HepG2 (cell line): ENCODE results near the gene ZNF383. TPM values are rescaled to one million over a fixed set of nuclear protein-coding genes. Genes with fewer than 3 reads are reported as not detected.

Experiments used
- ATF7 ChIP-seq, 2 experiments: fragments of 450-650 bp in 1 of 2; sonication (generic) in 1 of 2; formaldehyde crosslinking in 1 of 2; IDR thresholded peaks; 2 replicates each; pipeline versions ENCODE4 v1.4.0 to v1.6.1; 2016 to 2020; ENCODE audit warnings: antibody characterized with exemption in 1 of 2, mild to moderate bottlenecking in 1 of 2, missing genetic modification reagents in 1 of 2
- CBFB ChIP-seq: sonication (generic); formaldehyde crosslinking; IDR thresholded peaks from 2 replicates; pipeline ENCODE4 v1.4.0; 2020; ENCODE audit warnings: missing genetic modification reagents
- GABPB1 ChIP-seq: IDR thresholded peaks from 2 replicates; pipeline ENCODE4 v1.6.1; 2016; ENCODE audit warnings: mild to moderate bottlenecking, missing genetic modification reagents, moderate library complexity, missing compliant biosample characterization
- KLF12 ChIP-seq: sonication (generic); formaldehyde crosslinking; IDR thresholded peaks from 2 replicates; pipeline ENCODE4 v1.4.0; 2020; ENCODE audit warnings: missing genetic modification reagents, borderline replicate concordance
- KLF9 ChIP-seq: IDR thresholded peaks from 2 replicates; pipeline ENCODE4 v1.6.1; 2016; ENCODE audit warnings: low read depth
- MZF1 ChIP-seq: sonication (generic); formaldehyde crosslinking; IDR thresholded peaks from 2 replicates; pipeline ENCODE4 v1.8.1; 2023; ENCODE audit warnings: mild to moderate bottlenecking, missing genetic modification reagents, borderline replicate concordance
- NCOA1 ChIP-seq: sonication (generic); formaldehyde crosslinking; IDR thresholded peaks from 2 replicates; pipeline ENCODE4 v1.9.0; 2021; ENCODE audit warnings: missing genetic modification reagents
- REL ChIP-seq: sonication (generic); formaldehyde crosslinking; conservative IDR thresholded peaks from 2 replicates; pipeline ENCODE4 v1.8.0; 2022; ENCODE audit warnings: mild to moderate bottlenecking, missing genetic modification reagents, moderate library complexity
- SP5 ChIP-seq: IDR thresholded peaks from 2 replicates; pipeline ENCODE4 v1.6.1; 2016; ENCODE audit warnings: low read depth, borderline replicate concordance
- TBX2 ChIP-seq: sonication (generic); formaldehyde crosslinking; IDR thresholded peaks from 2 replicates; pipeline ENCODE4 v1.5.0; 2020; ENCODE audit warnings: missing genetic modification reagents, mild to moderate bottlenecking, borderline replicate concordance
- ZFP36L1 ChIP-seq: sonication (generic); formaldehyde crosslinking; IDR thresholded peaks from 2 replicates; pipeline ENCODE4 v1.8.0; 2022; ENCODE audit warnings: mild to moderate bottlenecking, missing genetic modification reagents, moderate library complexity
- ZFP36L2 ChIP-seq: sonication (generic); formaldehyde crosslinking; IDR thresholded peaks from 2 replicates; pipeline ENCODE4 v1.4.0; 2020; ENCODE audit warnings: missing genetic modification reagents
- ZIK1 ChIP-seq: sonication (generic); formaldehyde crosslinking; IDR thresholded peaks from 2 replicates; pipeline ENCODE4 v1.5.0; 2020; ENCODE audit warnings: mild to moderate bottlenecking, low read depth, missing genetic modification reagents, borderline replicate concordance
- ZNF12 ChIP-seq: sonication (generic); formaldehyde crosslinking; IDR thresholded peaks from 2 replicates; pipeline ENCODE4 v1.5.0; 2020; ENCODE audit warnings: missing genetic modification reagents
- ZNF3 ChIP-seq: IDR thresholded peaks from 2 replicates; pipeline ENCODE4 v1.7.0; 2017; ENCODE audit warnings: inconsistent platforms
- ZNF766 ChIP-seq: sonication (generic); formaldehyde crosslinking; IDR thresholded peaks from 2 replicates; pipeline ENCODE4 v1.5.0; 2020; ENCODE audit warnings: missing genetic modification reagents, borderline replicate concordance
- polyA plus RNA-seq, 8 experiments: library from polyadenylated mRNA; depleted of rRNA in 3 of 8; stranded (reverse) in 7 of 8; unstranded in 1 of 8; fragments of >200 nt; fragmentation: Illumina TruSeq in 4 of 8; extraction: Trizol in 4 of 8; gene quantifications; 2 replicates each; pipeline versions ENCODE4 v1.2.1 to v1.2.3, GENCODE V29; 2011 to 2016; ENCODE audit warnings: low read depth in 4 of 8, missing spikeins in 1 of 8, mixed read lengths in 1 of 8; ENCODE audit not compliant: insufficient read depth in 1 of 8
- total RNA-seq, 5 experiments: library from RNA; depleted of rRNA; stranded (reverse); fragments of >200 nt; fragmentation: Illumina TruSeq; extraction: Trizol; gene quantifications; 2 replicates each; pipeline ENCODE4 v1.2.3, GENCODE V29; 2016; ENCODE audit warnings: low read depth in 1 of 5
- TF ChIP-seq, protein P1 (sequence below): IDR thresholded peaks from 2 replicates; pipeline ENCODE4 v1.4.0; 2020; ENCODE audit warnings: mild to moderate bottlenecking, missing genetic modification reagents
- TF ChIP-seq, protein P2 (sequence below): IDR thresholded peaks from 2 replicates; pipeline ENCODE4 v1.6.1; 2016; ENCODE audit warnings: mild to moderate bottlenecking, missing biosample characterization, missing genetic modification reagents
- TF ChIP-seq, protein P3 (sequence below): sonication (generic); formaldehyde crosslinking; IDR thresholded peaks from 2 replicates; pipeline ENCODE4 v1.4.0; 2020; ENCODE audit warnings: missing genetic modification reagents

ZNF383 gene
- total and polyA plus RNA-seq, 2 of the 13 experiments (the other 11 are each of a cell fraction or from before 2014, with no cell fraction given): 2.6 to 4.1 TPM

DNA sequence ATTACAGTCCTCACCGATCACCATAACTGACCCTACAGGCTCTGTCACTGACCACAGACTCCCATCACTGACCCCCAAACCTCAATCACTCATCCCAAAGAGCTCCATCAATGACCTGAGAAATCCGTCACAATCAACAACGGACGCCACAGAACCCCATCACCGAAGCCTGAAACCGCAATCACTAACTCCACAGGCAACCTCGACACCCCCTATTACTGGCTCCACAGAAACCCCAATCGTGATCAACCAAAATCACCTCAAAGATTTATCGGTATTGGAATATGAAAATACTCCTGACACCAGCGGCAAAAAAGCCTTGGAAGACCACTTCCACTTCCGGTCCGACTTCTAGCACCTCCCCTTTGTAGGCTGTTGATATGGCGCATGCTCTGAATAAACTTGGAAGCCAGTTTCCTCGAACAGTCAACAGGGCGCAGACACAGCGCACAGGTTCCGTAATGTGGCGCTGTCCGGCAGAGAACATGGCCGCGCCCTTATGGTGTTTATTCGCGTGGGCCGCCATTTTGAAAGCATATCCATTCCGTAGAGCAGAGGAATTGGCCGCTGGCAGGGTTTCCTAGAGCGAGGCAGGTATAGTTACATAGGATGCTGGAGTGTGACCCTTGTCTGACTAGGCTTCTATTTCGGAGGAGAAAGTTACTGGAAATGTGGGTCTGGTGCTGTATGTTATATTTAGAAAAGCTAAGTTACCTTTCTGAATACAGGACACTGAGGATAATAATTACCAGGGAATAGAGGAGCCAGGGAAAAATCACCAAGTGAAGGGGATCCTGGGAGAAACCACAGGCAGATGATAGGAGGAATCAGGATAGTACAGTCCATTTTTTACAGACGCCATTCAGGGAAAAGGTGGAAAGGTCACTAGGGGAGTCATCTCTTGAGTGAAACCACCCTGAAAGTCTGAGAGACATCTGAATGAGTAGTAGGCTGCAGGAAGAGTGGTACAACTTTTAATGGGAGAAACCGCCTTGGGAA is 45.3 kb upstream of the ZNF383 start, which contains the start of gene ZNF585A (continued):
- 0 out of 2 replicates have a peak, but pooled peaks have one; percentile 35 for TF ChIP-seq ZNF12 (CRISPR knock-in tag)
- TF ChIP-seq CBFB (CRISPR knock-in tag): no peak
- TF ChIP-seq, protein P1, sequence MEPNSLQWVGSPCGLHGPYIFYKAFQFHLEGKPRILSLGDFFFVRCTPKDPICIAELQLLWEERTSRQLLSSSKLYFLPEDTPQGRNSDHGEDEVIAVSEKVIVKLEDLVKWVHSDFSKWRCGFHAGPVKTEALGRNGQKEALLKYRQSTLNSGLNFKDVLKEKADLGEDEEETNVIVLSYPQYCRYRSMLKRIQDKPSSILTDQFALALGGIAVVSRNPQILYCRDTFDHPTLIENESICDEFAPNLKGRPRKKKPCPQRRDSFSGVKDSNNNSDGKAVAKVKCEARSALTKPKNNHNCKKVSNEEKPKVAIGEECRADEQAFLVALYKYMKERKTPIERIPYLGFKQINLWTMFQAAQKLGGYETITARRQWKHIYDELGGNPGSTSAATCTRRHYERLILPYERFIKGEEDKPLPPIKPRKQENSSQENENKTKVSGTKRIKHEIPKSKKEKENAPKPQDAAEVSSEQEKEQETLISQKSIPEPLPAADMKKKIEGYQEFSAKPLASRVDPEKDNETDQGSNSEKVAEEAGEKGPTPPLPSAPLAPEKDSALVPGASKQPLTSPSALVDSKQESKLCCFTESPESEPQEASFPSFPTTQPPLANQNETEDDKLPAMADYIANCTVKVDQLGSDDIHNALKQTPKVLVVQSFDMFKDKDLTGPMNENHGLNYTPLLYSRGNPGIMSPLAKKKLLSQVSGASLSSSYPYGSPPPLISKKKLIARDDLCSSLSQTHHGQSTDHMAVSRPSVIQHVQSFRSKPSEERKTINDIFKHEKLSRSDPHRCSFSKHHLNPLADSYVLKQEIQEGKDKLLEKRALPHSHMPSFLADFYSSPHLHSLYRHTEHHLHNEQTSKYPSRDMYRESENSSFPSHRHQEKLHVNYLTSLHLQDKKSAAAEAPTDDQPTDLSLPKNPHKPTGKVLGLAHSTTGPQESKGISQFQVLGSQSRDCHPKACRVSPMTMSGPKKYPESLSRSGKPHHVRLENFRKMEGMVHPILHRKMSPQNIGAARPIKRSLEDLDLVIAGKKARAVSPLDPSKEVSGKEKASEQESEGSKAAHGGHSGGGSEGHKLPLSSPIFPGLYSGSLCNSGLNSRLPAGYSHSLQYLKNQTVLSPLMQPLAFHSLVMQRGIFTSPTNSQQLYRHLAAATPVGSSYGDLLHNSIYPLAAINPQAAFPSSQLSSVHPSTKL (CRISPR knock-in tag): 0 out of 2 replicates have a peak, but pooled peaks have one; percentile 32
- peak; percentile 89 for TF ChIP-seq GABPB1
- TF ChIP-seq TBX2 (CRISPR knock-in tag): no peak
- TF ChIP-seq, protein P2, sequence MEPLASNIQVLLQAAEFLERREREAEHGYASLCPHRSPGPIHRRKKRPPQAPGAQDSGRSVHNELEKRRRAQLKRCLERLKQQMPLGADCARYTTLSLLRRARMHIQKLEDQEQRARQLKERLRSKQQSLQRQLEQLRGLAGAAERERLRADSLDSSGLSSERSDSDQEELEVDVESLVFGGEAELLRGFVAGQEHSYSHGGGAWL (CRISPR knock-in tag): no peak
- no peak for TF ChIP-seq NCOA1 (CRISPR knock-in tag)
- TF ChIP-seq ZNF3: no peak
- no peak for TF ChIP-seq ZIK1
- no peak for TF ChIP-seq ZFP36L2 (CRISPR knock-in tag)
- peak; percentile 58; the same call in 1 of the 2 replicates for TF ChIP-seq ZNF766 (CRISPR knock-in tag)
- no peak for TF ChIP-seq MZF1
- 0 out of 2 replicates have a peak, but pooled peaks have one; percentile 23 for TF ChIP-seq SP5 (CRISPR knock-in tag)
- TF ChIP-seq ZFP36L1 (CRISPR knock-in tag): no peak
- TF ChIP-seq, protein P3, sequence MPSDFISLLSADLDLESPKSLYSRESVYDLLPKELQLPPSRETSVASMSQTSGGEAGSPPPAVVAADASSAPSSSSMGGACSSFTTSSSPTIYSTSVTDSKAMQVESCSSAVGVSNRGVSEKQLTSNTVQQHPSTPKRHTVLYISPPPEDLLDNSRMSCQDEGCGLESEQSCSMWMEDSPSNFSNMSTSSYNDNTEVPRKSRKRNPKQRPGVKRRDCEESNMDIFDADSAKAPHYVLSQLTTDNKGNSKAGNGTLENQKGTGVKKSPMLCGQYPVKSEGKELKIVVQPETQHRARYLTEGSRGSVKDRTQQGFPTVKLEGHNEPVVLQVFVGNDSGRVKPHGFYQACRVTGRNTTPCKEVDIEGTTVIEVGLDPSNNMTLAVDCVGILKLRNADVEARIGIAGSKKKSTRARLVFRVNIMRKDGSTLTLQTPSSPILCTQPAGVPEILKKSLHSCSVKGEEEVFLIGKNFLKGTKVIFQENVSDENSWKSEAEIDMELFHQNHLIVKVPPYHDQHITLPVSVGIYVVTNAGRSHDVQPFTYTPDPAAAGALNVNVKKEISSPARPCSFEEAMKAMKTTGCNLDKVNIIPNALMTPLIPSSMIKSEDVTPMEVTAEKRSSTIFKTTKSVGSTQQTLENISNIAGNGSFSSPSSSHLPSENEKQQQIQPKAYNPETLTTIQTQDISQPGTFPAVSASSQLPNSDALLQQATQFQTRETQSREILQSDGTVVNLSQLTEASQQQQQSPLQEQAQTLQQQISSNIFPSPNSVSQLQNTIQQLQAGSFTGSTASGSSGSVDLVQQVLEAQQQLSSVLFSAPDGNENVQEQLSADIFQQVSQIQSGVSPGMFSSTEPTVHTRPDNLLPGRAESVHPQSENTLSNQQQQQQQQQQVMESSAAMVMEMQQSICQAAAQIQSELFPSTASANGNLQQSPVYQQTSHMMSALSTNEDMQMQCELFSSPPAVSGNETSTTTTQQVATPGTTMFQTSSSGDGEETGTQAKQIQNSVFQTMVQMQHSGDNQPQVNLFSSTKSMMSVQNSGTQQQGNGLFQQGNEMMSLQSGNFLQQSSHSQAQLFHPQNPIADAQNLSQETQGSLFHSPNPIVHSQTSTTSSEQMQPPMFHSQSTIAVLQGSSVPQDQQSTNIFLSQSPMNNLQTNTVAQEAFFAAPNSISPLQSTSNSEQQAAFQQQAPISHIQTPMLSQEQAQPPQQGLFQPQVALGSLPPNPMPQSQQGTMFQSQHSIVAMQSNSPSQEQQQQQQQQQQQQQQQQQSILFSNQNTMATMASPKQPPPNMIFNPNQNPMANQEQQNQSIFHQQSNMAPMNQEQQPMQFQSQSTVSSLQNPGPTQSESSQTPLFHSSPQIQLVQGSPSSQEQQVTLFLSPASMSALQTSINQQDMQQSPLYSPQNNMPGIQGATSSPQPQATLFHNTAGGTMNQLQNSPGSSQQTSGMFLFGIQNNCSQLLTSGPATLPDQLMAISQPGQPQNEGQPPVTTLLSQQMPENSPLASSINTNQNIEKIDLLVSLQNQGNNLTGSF (CRISPR knock-in tag): no peak
- TF ChIP-seq KLF9 (CRISPR knock-in tag): no peak
- no peak for TF ChIP-seq ATF7 (IDR thresholded peaks at IDR 0.05)
- no peak for TF ChIP-seq ATF7 (CRISPR knock-in tag; IDR thresholded peaks at IDR 0.05)
- no peak for TF ChIP-seq REL
- TF ChIP-seq KLF12 (CRISPR knock-in tag): no peak
